Keratinocyte (primary cell): ENCODE results near the gene LEP.

Experiments used
- CTCF ChIP-seq, 3 experiments: IDR thresholded peaks in 1 of 3; conservative IDR thresholded peaks in 1 of 3; optimal IDR thresholded peaks in 1 of 3; 2 replicates in 2 of 3; 3 replicates in 1 of 3; pipeline versions ENCODE3 to v1.5.1; 2011; ENCODE audit warnings: low read length in 3 of 3, mild to moderate bottlenecking in 3 of 3, moderate library complexity in 2 of 3, control low read depth in 1 of 3, inconsistent platforms in 1 of 3; ENCODE audit not compliant: insufficient read depth in 2 of 3; ENCODE audit errors: extremely low read depth in 1 of 3
- EZH2 ChIP-seq: IDR thresholded peaks from one replicate; pipeline ENCODE4 v1.6.1; 2012; ENCODE audit warnings: inconsistent platforms, mild to moderate bottlenecking, low read length, moderate library complexity

- TF ChIP-seq CTCF (optimal IDR thresholded peaks at IDR 0.05 in 1 of 3, IDR thresholded peaks at IDR 0.05 in 1 of 3, conservative IDR thresholded peaks at IDR 0.05 in 1 of 3; ENCODE audit: extremely low read depth in 1 of 3, insufficient read depth in 2 of 3, low read length in 3 of 3) = no peak
- no peak for TF ChIP-seq EZH2
Measured at GRCh38 chr7:128262273-128263028, 21.4 kb downstream of the LEP start.
